ENCODE results near the gene LDHAL6B.

The LDHAL6B gene

GRCh38 chr15:59178151-59178695, 28.4 kb upstream of the LDHAL6B start:
- no peak for DNase-seq

- DNase-seq: no peak
Observed at GRCh38 chr15:59179717-59180116, 26.9 kb upstream of the LDHAL6B start.

- DNase-seq: no peak
Observed at GRCh38 chr15:59180945-59181600, 25.6 kb upstream of the LDHAL6B start.

- DNase-seq: no peak
Observed at GRCh38 chr15:59185725-59186124, 20.9 kb upstream of the LDHAL6B start.

- DNase-seq: no peak
Observed at GRCh38 chr15:59186501-59186900, 20.1 kb upstream of the LDHAL6B start.

- no peak for DNase-seq
Observed at GRCh38 chr15:59189241-59189640, 17.4 kb upstream of the LDHAL6B start.

GRCh38 chr15:59190291-59190690, 16.4 kb upstream of the LDHAL6B start:
- no peak for DNase-seq

- DNase-seq: no peak
Observed at GRCh38 chr15:59191855-59192237, 14.8 kb upstream of the LDHAL6B start.

- DNase-seq: no peak
Observed at GRCh38 chr15:59194639-59195325, 11.9 kb upstream of the LDHAL6B start.

- no peak for DNase-seq
Observed at GRCh38 chr15:59196416-59196815, 10.2 kb upstream of the LDHAL6B start.

GRCh38 chr15:59197454-59197853, 9.2 kb upstream of the LDHAL6B start:
- no peak for DNase-seq

- no peak for DNase-seq
Observed at GRCh38 chr15:59199626-59200465, 6.8 kb upstream of the LDHAL6B start.

GRCh38 chr15:59200560-59200959, 6.1 kb upstream of the LDHAL6B start:
- DNase-seq: no peak

GRCh38 chr15:59203008-59203407, 3.6 kb upstream of the LDHAL6B start:
- DNase-seq: no peak

GRCh38 chr15:59203657-59204056, 3.0 kb upstream of the LDHAL6B start:
- no peak for DNase-seq

GRCh38 chr15:59205839-59206622, 612 bp upstream of the LDHAL6B start:
- no peak for DNase-seq

- no peak for DNase-seq
Observed at GRCh38 chr15:59208613-59209249, 2.1 kb downstream of the LDHAL6B start.

- no peak for DNase-seq
Observed at GRCh38 chr15:59210186-59210585, 3.5 kb downstream of the LDHAL6B start.

GRCh38 chr15:59216911-59217310, 10.3 kb downstream of the LDHAL6B start:
- no peak for DNase-seq

GRCh38 chr15:59217876-59218498, 11.3 kb downstream of the LDHAL6B start:
- no peak for DNase-seq

GRCh38 chr15:59218710-59219109, 12.1 kb downstream of the LDHAL6B start:
- DNase-seq: no peak
